H1 (cell line): ENCODE measurements around the gene RALA. TPM values are rescaled to one million over a fixed set of nuclear protein-coding genes. Genes with fewer than 3 reads are reported as not detected.

Experiments
- RNF2 ChIP-seq: fragments of 200-900, 300-1000 bp; sonication (generic); IDR thresholded peaks from 2 replicates; pipeline ENCODE4 v1.7.1; 2016; ENCODE audit warnings: borderline replicate concordance, low read depth, mild to moderate bottlenecking, antibody characterized with exemption, low read length; ENCODE audit not compliant: poor library complexity, severe bottlenecking; ENCODE audit errors: missing control alignments
- polyA plus RNA-seq, 7 experiments: library from polyadenylated mRNA; depleted of rRNA in 3 of 7; stranded (reverse) in 5 of 7; unstranded in 2 of 7; fragments of >200 nt in 5 of 7; fragments of 200-250 nt in 2 of 7; gene quantifications; 1 replicate in 5 of 7; 2 replicates in 1 of 7; 4 replicates in 1 of 7; pipeline versions ENCODE4 v1.2.1 to v1.2.3, GENCODE V29; 2011 to 2013; ENCODE audit warnings: missing spikeins in 2 of 7, mixed read lengths in 2 of 7
- total RNA-seq: library from RNA; stranded (reverse); fragmentation: NEBNext Ultra II Directional; extraction: Animal tissue kit (Norgen Biotek cat#: 25700); gene quantifications from 2 replicates; pipeline ENCODE4 v1.2.1, GENCODE V29; 2021

RALA gene
- total and polyA plus RNA-seq, 2 of the 8 experiments (the other 6 are each of a cell fraction or from before 2014, with no cell fraction given), result 24.1 to 72.8 TPM

DNA sequence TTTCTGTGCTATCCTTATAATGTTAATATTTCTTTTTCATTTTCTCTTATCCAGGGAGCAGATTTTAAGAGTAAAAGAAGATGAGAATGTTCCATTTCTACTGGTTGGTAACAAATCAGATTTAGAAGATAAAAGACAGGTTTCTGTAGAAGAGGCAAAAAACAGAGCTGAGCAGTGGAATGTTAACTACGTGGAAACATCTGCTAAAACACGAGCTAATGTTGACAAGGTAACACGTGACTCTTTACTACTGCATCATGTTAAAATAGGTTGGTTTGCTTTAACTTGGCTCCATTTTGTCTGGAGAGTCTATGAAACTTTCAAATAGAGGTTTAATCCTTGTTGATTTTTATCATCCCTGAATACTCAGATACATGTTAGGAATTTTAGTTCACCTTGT, 73.3 kb downstream of the RALA start (continued):
- no peak for TF ChIP-seq RNF2
